ENCODE data around the gene AGAP2. TPM values are rescaled to one million over a fixed set of nuclear protein-coding genes. Genes with fewer than 3 reads are reported as not detected.
"Not testable (repeated sequence)": the region's sequence is repeated elsewhere in the genome, so short reads cannot be mapped to it uniquely, and the experiment has no call there.

Gene AGAP2
- total RNA-seq, 2 experiments from 2014 or later: 29.3 to 29.7 TPM

GRCh38 chr12:57732726-57733593 lies 5.6 kb downstream of the AGAP2 start:
- ChIA-PET CTCF (no interaction called here), POLR2A (no interaction called here)

DNA sequence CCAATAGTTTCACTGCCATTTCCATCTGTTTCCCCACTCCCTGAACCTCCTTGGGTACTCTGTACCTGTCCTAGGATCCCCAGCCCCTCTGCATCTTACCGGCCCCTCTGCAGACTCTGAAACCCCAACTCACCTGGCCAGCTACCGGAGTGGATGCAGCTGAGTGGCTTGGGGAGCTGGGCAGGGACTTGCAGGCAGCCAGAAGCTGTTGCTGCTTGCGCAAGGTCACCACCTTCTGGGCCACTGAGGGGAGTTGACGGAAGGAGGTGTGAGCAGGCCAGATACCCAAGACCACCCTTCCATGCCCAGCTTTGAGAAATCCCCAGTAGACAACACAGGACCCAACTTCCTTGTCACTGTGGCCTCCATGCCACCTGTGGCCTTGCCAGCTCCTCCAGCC lies 6.3 kb downstream of the AGAP2 start:
- ChIA-PET POLR2A (no interaction called here), CTCF (no interaction called here)

- CTCF ChIA-PET: no interaction called here
- POLR2A ChIA-PET: no interaction called here
These were observed 7.0 kb downstream of the AGAP2 start for GRCh38 chr12:57731411-57732080.

DNA sequence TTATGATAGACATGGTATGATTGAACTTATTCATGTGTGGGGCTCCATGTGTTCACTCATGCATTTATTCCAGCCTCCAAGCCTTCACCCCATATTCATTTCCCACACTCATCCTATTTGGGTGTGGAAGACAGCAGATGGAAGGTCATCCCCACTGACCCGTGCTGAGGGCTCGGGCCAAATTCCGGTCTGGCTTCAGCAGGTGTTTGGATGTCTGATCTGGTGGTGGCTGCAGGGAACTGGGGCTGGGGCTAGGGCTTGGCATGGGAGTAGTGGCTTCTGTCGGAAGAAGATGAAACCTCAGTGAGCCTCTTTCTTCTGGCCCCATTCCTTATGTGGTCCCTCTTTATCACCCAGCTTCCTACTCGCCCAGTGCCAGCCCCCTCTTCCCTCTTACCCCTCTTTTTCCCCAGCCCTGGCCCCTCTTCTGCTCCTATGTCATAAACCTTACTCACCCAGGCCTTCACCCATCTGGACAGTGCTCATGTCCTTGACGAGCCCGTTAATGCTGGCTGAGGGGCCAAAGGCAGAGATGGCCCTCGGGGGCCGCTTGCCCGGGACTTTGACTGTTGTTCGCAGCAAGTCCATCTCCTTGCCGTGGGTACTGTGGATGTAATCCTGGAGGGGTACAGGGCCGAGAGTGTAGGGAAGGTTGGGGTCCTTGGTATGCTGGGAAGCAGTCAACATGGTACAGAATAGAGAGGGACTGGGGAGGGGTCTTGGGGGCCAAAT lies 8.0 kb downstream of the AGAP2 start:
- ChIA-PET CTCF (interaction anchor here (1.1 kb wide), 1 partner anchor 10 kb away, joined by 3 read pairs; no protein-coding TSS in a partner anchor), POLR2A (no interaction called here)

- CTCF ChIA-PET: interaction anchor here (1.1 kb wide), 1 partner anchor 9 kb away, joined by 3 read pairs; no protein-coding TSS in a partner anchor
- POLR2A ChIA-PET: no interaction called here
These were observed 9.2 kb downstream of the AGAP2 start for GRCh38 chr12:57729321-57729844.

DNA sequence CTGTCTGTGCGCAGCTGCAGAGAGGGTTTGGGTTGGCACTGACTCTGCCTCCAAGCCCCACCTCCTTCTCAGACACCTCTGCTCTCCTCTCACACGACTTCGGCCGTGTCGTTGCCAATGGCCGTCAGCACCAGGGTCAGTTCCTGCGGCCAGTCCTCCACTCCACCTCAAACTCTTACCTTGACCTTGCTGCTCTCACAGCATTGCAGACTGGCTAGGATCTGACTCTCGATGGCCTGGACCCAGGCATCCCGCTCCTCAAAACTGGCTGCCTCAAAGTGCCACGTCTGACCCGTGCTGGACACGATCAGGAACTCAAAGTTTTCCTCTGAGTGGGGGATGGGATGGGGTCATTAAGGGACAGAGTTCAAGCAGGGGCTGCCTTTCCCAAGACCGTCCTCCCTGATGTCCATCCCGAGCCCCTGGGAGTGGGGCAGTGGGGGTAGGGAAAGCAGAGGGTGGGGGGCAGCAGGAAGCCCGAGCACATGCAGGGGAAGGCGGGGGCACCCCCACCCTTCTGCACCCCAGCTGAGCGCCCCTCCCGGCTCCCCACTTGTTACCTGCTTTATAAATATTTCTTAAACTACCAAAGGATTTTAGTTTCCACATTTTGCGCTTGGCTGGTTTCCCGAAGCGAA lies 10.7 kb downstream of the AGAP2 start:
- POLR2A ChIA-PET: no interaction called here
- CTCF ChIA-PET: no interaction called here

DNA sequence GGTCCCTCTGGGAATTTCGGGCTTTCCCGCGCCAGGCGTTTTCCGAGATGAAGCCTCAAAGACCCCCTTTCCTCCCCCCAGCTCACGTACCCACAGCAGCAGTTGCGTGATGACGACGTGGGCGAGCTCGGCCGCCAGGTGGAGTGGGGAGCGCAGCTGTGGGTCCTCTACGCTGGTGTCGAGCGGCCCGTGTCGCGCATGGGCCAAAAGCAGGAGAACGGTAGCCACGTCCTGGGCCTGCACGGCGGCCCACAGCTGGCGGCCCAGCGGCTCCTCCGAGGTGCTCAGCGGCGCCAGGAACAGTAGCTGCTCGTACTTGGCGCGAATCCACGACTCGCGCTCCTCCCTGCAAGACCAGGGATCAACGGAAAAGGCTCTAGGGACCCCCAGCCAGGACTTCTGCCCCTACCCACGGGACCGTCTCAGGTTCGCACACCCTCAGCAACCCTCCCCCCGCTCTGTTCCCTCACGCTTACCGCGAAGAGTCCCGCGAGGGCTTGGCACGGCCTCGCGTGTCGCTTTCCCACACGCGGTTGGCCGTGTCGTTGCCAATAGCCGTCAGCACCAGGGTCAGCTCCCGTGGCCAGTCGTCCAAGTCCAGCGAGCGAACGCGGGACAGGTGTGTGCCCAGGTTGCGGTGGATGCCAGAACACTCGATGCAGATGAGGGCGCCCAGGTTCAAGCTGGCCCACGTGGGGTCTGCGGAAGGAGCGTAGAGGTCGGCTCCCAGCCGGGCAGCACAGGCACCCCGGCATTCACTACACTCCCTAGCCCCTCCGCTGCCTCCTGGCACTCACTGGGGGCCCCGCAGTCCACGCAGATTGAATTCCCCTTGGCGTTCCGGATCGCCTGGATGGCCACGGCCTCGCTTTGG lies 11.4 kb downstream of the AGAP2 start:
- ChIA-PET POLR2A (no interaction called here), CTCF (no interaction called here)

- ChIA-PET CTCF (interaction anchor here (0.8 to 1.4 kb wide), 2 partner anchors 9 to 15 kb away, joined by 4 to 6 read pairs; no protein-coding TSS in a partner anchor), POLR2A (no interaction called here)
These were observed 12.2 kb downstream of the AGAP2 start for GRCh38 chr12:57726151-57726883.

DNA sequence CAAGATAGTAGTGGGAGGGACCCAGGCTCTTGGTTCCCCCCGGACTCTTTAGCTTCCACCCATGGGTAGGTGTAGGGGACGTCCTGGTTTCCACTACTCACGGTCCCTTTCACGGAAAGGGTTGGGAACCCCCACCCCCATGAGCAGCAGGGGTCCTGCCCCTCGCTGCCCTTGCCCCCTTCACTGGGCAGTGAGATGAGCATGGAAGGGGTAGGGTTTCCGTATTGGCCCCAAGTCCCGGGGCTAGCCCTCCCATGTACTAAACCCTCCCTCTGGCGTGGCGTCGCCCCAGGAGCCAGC lies 12.7 kb downstream of the AGAP2 start:
- POLR2A ChIA-PET: no interaction called here
- CTCF ChIA-PET: interaction anchor here (0.8 to 1.4 kb wide), 2 partner anchors 9 to 15 kb away, joined by 4 to 6 read pairs; no protein-coding TSS in a partner anchor

DNA sequence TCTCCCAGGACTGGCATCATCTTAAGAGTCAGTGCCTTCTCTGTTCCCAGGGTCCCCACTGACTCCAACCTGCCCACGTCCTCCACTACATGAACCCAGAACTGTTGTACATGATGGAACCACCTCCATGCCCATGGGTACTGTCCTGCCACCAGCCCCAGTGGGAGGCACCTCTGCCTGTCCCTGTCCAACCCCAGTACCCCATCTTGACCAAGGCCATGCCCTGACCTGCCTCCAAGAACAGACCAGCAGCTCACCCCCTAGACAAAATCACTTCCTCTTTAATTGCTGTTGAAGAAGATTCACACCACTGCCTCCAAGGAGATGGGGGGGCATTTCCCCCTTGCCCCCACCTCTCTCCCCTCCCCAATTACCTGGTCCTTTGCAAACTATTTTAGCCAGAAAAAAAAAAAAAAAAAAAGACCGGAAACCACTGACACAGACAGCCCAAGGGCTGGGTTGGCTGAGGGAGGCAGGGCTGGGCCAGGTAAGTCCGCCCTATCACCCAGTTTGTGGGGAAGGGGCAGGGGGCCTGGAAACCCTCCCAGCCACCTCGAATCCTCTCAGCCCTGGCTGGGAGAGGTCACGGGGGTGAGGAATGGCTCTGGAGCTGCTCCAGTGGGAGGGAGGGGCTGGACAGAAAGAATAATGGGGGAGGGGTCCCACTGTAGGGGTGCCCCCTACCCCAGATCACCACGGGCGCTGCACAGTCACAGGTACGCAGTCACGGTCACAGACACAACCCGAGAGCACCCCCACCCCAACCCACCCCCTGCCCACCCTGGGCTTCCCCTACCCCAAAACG lies 13.4 kb downstream of the AGAP2 start:
- POLR2A ChIA-PET: no interaction called here

DNA sequence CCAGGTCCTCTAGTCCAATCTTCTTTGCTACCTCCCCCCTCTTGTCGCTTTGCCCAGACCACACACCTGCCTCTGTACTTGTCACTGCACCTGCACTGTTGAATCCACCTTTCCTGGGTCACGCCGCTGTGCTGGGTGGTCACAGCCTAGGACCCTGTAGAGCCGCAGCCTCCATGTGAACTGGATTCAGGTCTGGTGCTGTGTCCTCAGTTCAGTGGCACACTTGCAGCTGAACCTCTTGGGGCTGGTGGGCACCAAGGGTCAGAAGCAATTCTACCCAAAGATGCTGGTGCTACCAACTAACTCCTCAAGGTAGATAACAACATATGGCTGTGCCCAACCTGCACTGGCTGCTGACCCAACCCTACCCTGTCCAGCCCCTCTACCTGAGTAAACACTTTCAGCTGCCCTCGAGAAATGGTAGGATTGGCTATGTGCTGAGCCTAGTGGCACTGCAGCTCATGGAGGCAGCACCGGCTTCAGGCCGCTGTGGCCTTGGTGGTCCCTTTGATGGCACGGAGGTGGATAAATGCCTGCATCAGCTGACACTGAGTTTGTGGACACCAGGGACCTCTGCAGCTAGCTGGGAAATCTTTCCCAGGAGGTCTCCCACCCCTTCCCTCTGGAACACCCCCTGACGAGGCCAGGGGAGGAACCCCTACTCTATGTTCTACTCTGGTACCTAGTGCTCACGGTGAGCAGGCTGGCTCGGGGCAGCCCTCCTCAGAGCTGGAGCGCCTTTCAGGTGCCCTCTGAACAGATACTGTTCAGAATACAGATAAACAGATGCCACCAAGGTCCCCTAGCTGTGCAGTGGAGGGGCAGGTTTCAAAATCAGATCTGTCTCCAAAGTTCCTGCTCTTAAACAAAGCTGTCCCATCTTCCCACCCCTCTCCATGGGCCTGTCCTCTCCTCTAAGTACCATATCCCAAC lies 14.3 kb downstream of the AGAP2 start:
- CTCF ChIA-PET: interaction anchor here (0.5 kb wide), 1 partner anchor 109 kb away, joined by 3 read pairs; no protein-coding TSS in a partner anchor
- POLR2A ChIA-PET: no interaction called here

More for the DNA sequence above, 13.4 kb downstream of the AGAP2 start:
- CTCF ChIA-PET: interaction anchor here (0.8 to 1.4 kb wide), 2 partner anchors 8 to 16 kb away, joined by 4 to 6 read pairs; no protein-coding TSS in a partner anchor

- POLR2A ChIA-PET: interaction anchor here (1.3 kb wide), 1 partner anchor 16 kb away, joined by 3 read pairs; no protein-coding TSS in a partner anchor
These were observed 14.9 kb downstream of the AGAP2 start for GRCh38 chr12:57723630-57723962.

DNA sequence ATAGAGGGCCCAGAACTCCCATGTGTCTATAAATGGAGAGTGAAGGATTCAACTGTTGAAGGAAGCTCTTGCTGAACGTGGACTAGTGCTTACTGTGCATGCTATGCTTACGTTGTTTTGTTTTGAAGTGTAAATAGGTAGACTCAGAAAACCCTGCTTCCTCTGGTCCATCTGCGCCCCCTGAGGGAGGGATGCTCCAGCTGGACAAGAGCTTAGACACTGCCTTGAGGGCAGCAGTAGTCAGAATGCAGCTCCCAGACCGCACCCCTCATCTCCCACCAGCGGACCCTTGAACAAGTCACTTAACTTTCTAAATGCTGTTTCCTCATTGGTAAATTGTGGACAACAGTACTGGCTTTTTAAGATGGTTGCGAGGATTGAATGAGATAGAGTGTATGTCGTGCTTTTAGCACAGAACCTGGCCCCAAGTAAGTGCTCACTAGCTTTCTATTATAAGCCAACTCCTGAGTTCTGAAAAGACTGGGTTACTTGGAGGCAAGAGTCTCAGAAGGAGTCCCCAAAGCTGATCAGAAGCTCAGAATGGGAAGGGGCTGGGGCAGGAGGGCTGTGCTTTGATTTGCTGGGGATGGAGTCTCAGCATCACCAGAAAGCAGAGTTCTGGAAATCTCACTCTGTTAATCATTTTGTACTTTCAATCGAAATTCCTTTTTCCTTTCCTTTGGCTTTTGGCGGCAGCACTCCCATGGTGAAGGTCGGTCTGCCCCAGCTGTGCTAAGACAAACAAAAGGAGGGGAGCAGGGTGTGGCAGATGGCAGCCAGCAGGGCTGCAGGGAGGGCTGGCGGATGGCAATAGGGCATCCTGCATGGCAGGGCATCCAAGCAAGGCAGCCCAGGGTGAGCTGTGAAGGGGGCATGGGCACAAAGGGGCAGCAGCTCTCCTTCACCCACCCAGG lies 15.6 kb downstream of the AGAP2 start:
- POLR2A ChIA-PET: interaction anchor here (0.5 to 1.3 kb wide), 2 partner anchors 16 to 22 kb away, joined by 3 to 6 read pairs; partner anchors contain the start of gene TSPAN31

More at GRCh38 chr12:57723630-57723962, 14.9 kb downstream of the AGAP2 start:
- CTCF ChIA-PET: no interaction called here

DNA sequence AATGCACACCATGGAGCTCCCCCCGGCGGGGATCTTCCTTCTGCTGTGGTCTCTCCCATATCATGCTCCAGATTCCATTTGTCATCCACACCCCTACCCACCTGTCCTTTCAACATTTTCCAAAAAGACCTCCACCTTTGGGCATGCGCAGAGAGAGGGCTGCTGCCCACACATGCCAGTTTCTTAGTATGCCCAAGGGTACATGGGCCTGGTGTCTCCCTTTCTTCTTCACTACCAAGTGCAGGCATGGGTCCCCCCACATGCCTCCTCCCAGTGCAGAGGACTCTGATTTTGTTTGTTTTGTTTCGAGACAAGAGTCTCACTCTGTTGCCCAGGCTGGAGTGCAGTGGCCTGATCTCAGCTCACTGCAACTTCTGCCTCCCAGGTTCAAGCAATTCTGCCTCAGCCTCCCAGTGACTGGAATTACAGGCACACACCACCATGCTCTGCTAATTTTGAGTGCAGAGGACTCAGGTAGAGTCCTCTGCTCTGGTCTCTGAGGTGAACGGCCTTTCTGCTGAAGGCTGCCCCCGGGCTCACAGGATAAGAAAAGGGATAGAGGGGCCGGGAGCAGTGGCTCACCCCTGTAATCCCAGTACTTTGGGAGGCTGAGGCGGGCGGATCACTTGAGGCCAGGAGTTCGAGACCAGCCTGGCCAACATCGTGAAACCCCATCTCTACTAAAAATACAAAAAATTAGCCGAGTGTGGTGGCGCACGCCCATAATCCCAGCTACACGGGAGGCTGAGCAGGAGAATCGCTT lies 16.5 kb downstream of the AGAP2 start:
- CTCF ChIA-PET: not testable (repeated sequence)
- POLR2A ChIA-PET: interaction anchor here (1.3 kb wide), 1 partner anchor 17 kb away, joined by 3 read pairs; no protein-coding TSS in a partner anchor

More for the DNA sequence above, 15.6 kb downstream of the AGAP2 start:
- CTCF ChIA-PET: no interaction called here
